Measurements from ENCODE around the gene ZNF668. TPM values are rescaled to one million over a fixed set of nuclear protein-coding genes. Genes with fewer than 3 reads are reported as not detected.

Gene ZNF668
- total RNA-seq, 3 donors from 2014 or later (not counting 1 experiment from before 2014, with no cell fraction given): 11.0 to 27.4 (median 22.6) TPM

GRCh38 chr16:31073142-31073969 is 684 bp downstream of the ZNF668 start:
- WGBS (ENCODE audit: insufficient coverage): under 1% methylated on average over 83 of the region's 83 CpGs
- intact Hi-C loops (cut with micrococcal nuclease): loop anchor here (1.0 kb wide), 1 partner anchor 40 kb away; the partner anchor contains the start of gene STX4
- H3K4me3 ChIP-seq (ENCODE audit: low read length): peak overlapping the region; percentile 92
- ATAC-seq (peak; percentile 49 to 76 (median 58)), DNase-seq (peak; percentile 88 to 89)
- H3K27ac ChIP-seq (ENCODE audit: low read length): peak overlapping the region; percentile 89
- no peaks in the 10 kb centered on the region for H3K27me3 ChIP-seq (ENCODE audit: control insufficient read depth, insufficient read depth, low read length)
- TF ChIP-seq CTCF (IDR thresholded peaks at IDR 0.05): no peak
- peaks cover 45 to 49% of the 10 kb centered on the region in 2 donors for H3K4me1 Mint-ChIP-seq
- H3K9me3 Mint-ChIP-seq: no peaks in the 10 kb centered on the region
- H3K9me3 ChIP-seq (ENCODE audit: control insufficient read depth, insufficient read depth, low read length): no peaks in the 10 kb centered on the region
- no peaks in the 10 kb centered on the region for H3K27me3 Mint-ChIP-seq (ENCODE audit: low read depth in 2 of 2)
- peaks cover 23% of the 10 kb centered on the region for H3K36me3 ChIP-seq (ENCODE audit: control insufficient read depth, insufficient read depth, low read length)
- peak overlapping the region; percentile 97 for H3K4me3 Mint-ChIP-seq
- H3K36me3 Mint-ChIP-seq: peaks cover 7% of the 10 kb centered on the region
- H3K4me1 ChIP-seq (ENCODE audit: control insufficient read depth, insufficient read depth, low read length): peaks cover 23% of the 10 kb centered on the region
- H3K27ac Mint-ChIP-seq: peak overlapping the region; percentile 95 to 97

GRCh38 chr16:31072540-31073141 is 1.4 kb downstream of the ZNF668 start:
- H3K9me3 Mint-ChIP-seq: no peaks in the 10 kb centered on the region
- Histone ChIP-seq H3K4me1 (ENCODE audit: control insufficient read depth, insufficient read depth, low read length) (peaks cover 23% of the 10 kb centered on the region), H3K27me3 (ENCODE audit: control insufficient read depth, insufficient read depth, low read length) (no peaks in the 10 kb centered on the region), H3K27ac (ENCODE audit: low read length) (peak overlapping the region; percentile 36), H3K36me3 (ENCODE audit: control insufficient read depth, insufficient read depth, low read length) (peaks cover 16% of the 10 kb centered on the region), H3K4me3 (ENCODE audit: low read length) (peak overlapping the region; percentile 92), H3K9me3 (ENCODE audit: control insufficient read depth, insufficient read depth, low read length) (no peaks in the 10 kb centered on the region)
- H3K4me1 Mint-ChIP-seq: peaks cover 42 to 46% of the 10 kb centered on the region in 2 donors
- peak in 1 of 2 donors; percentile 55 for DNase-seq
- no peak for ATAC-seq
- no peaks in the 10 kb centered on the region for H3K27me3 Mint-ChIP-seq (ENCODE audit: low read depth in 2 of 2)
- 8% methylated on average over 26 of the region's 27 CpGs for WGBS (ENCODE audit: insufficient coverage)
- intact Hi-C loops (cut with micrococcal nuclease): loop anchor here (1.0 kb wide), 1 partner anchor 39 kb away; the partner anchor contains the start of gene STX4
- H3K36me3 Mint-ChIP-seq: peaks cover under 1% of the 10 kb centered on the region
- H3K4me3 Mint-ChIP-seq: peak overlapping the region; percentile 97
- TF ChIP-seq CTCF (IDR thresholded peaks at IDR 0.05): no peak
- peak overlapping the region; percentile 95 to 97 for H3K27ac Mint-ChIP-seq

- DNase-seq (no peak), ATAC-seq (no peak)
- Histone ChIP-seq H3K27me3 (ENCODE audit: control insufficient read depth, insufficient read depth, low read length) (no peaks in the 10 kb centered on the region), H3K4me3 (ENCODE audit: low read length) (no peak overlapping the region), H3K27ac (ENCODE audit: low read length) (peak overlapping the region; percentile 36), H3K4me1 (ENCODE audit: control insufficient read depth, insufficient read depth, low read length) (peaks cover 23% of the 10 kb centered on the region), H3K36me3 (ENCODE audit: control insufficient read depth, insufficient read depth, low read length) (peaks cover 8% of the 10 kb centered on the region), H3K9me3 (ENCODE audit: control insufficient read depth, insufficient read depth, low read length) (no peaks in the 10 kb centered on the region)
- H3K4me3 Mint-ChIP-seq: peak overlapping the region; percentile 97
- H3K27ac Mint-ChIP-seq: peak overlapping the region; percentile 95 to 97
- H3K36me3 Mint-ChIP-seq: no peaks in the 10 kb centered on the region
- no peaks in the 10 kb centered on the region for H3K27me3 Mint-ChIP-seq (ENCODE audit: low read depth in 2 of 2)
- peaks cover 45 to 47% of the 10 kb centered on the region in 2 donors for H3K4me1 Mint-ChIP-seq
- intact Hi-C loops (cut with micrococcal nuclease): no loop called here
- H3K9me3 Mint-ChIP-seq: no peaks in the 10 kb centered on the region
- TF ChIP-seq CTCF (IDR thresholded peaks at IDR 0.05): no peak
- 80% methylated on average over 4 of the region's 4 CpGs for WGBS (ENCODE audit: insufficient coverage)
Measured at GRCh38 chr16:31071861-31072260, 2.2 kb downstream of the ZNF668 start.
